K562 (cell line): ENCODE results near the gene FDPS. TPM values are rescaled to one million over a fixed set of nuclear protein-coding genes. Genes with fewer than 3 reads are reported as not detected.

Experiments
- AFF4 ChIP-seq: sonication (generic); formaldehyde crosslinking; IDR thresholded peaks from 2 replicates; pipeline ENCODE4 v1.8.0; 2023; ENCODE audit warnings: mild to moderate bottlenecking, missing genetic modification reagents
- CREB1 ChIP-seq, 2 experiments: sonication (generic) in 1 of 2; formaldehyde crosslinking in 1 of 2; IDR thresholded peaks; 2 replicates each; pipeline versions ENCODE4 v1.6.1 to v1.8.0; 2012 to 2022; ENCODE audit warnings: inconsistent platforms in 1 of 2, mild to moderate bottlenecking in 1 of 2, missing genetic modification reagents in 1 of 2, moderate library complexity in 1 of 2
- FUS ChIP-seq: fragments of 200-400 bp; formaldehyde crosslinking; optimal IDR thresholded peaks from 2 replicates; pipeline ENCODE3; 2017; ENCODE audit warnings: low read depth, low read length
- MBD1 ChIP-seq: fragments of 250-450 bp; sonication (Bioruptor Pico); IDR thresholded peaks from 2 replicates; pipeline ENCODE4 v1.8.0; 2022; ENCODE audit warnings: inconsistent platforms
- MEF2A ChIP-seq: IDR thresholded peaks from 2 replicates; pipeline ENCODE4 v1.6.1; 2011; ENCODE audit warnings: low read depth, mild to moderate bottlenecking, low read length, moderate library complexity; ENCODE audit not compliant: control insufficient read depth
- MTF1 ChIP-seq: fragments of 250-450 bp; sonication (Bioruptor Pico); IDR thresholded peaks from 2 replicates; pipeline ENCODE4 v1.9.0; 2021; ENCODE audit warnings: moderate library complexity, mild to moderate bottlenecking, inconsistent platforms, borderline replicate concordance
- PHB2 ChIP-seq: fragments of 450-650 bp; IDR thresholded peaks from 2 replicates; pipeline ENCODE4 v1.6.1; 2017; ENCODE audit warnings: low read depth
- RNF2 ChIP-seq: sonication (generic); IDR thresholded peaks from 2 replicates; pipeline ENCODE4 v1.6.1; 2016
- U2AF2 ChIP-seq: fragments of 200-400 bp; formaldehyde crosslinking; optimal IDR thresholded peaks from 2 replicates; pipeline ENCODE3; 2017; ENCODE audit warnings: low read depth, mild to moderate bottlenecking, low read length
- ZNF282 ChIP-seq: sonication (generic); formaldehyde crosslinking; IDR thresholded peaks from 2 replicates; pipeline ENCODE4 v1.8.1; 2023; ENCODE audit warnings: missing genetic modification reagents
- polyA plus RNA-seq, 8 experiments: library from polyadenylated mRNA; depleted of rRNA in 4 of 8; stranded (reverse) in 5 of 8; unstranded in 3 of 8; fragments of >200 nt; fragmentation: Nextera tagmentation in 2 of 8; fragmentation: Illumina TruSeq in 1 of 8; extraction: Ambion mirVana in 2 of 8; extraction: Trizol in 1 of 8; gene quantifications; 2 replicates each; pipeline versions ENCODE4 v1.2.1 to v1.2.3, GENCODE V29; 2011 to 2014; ENCODE audit warnings: inconsistent platforms in 1 of 8, missing spikeins in 1 of 8
- total RNA-seq, 7 experiments: library from RNA; depleted of rRNA in 6 of 7; stranded (reverse); fragments of >200 nt in 6 of 7; fragmentation: Illumina TruSeq in 2 of 7; extraction: Trizol in 2 of 7; gene quantifications; 2 replicates each; pipeline versions ENCODE4 v1.2.1 to v1.2.3, GENCODE V29; 2011 to 2021; ENCODE audit warnings: low replicate concordance in 1 of 7
- TF ChIP-seq, protein P1 (sequence below): conservative IDR thresholded peaks from 2 replicates; pipeline ENCODE4 v1.6.1; 2011; ENCODE audit warnings: low read depth, mild to moderate bottlenecking, low read length; ENCODE audit not compliant: control insufficient read depth
- TF ChIP-seq, protein P2 (sequence below): sonication (generic); formaldehyde crosslinking; IDR thresholded peaks from 2 replicates; pipeline ENCODE4 v1.5.0; 2020; ENCODE audit warnings: missing genetic modification reagents
- TF ChIP-seq, protein P3 (sequence below): fragments of 450-650 bp; formaldehyde crosslinking; IDR thresholded peaks from 2 replicates; pipeline ENCODE4 v1.4.0; 2020; ENCODE audit warnings: mild to moderate bottlenecking, moderate library complexity

Gene FDPS
- total and polyA plus RNA-seq, 9 of the 15 experiments (the other 6 are each of a cell fraction or from before 2014, with no cell fraction given): 247 to 884 (median 360) TPM

DNA sequence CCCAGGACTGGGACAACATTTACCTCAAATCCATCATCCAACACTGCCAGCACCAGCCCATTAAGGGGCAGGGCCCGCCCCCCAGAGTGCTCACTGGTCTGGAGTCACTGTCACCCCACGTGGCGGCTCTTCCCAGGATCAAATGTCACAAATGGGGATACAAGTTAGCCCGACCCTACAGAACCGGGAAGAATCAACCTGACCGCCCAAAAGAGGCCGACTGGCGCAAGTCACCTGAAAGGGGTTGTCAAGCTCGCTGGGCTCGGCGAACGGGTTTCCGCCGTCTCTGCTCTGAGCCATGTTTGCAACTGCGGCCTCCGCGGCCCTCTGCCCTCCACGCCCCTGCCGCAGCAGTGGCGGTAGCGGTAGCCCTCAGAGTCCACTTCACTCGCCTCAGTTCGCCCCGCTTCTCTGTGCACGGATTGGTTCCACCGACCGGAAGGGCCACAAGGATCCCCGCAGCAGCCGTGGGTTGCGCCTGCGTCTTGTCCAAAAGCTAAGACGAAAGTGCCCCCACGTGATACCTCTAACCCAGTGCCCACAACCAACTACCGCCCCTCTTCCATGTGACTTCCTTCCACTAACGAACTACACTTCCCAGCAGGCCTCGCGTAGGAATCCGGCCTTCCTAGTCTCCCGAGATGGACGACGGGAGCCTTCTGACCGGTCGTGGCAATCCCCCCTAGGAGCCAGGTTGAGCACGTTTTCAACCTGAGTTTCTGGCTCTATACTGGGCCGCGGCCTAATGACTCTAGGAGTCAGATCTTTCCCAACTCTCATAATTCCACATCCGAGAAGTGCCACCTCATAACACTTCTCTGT lies 46.6 kb upstream of the FDPS start, which contains the start of gene SCAMP3 (continued):
- TF ChIP-seq, protein P1, sequence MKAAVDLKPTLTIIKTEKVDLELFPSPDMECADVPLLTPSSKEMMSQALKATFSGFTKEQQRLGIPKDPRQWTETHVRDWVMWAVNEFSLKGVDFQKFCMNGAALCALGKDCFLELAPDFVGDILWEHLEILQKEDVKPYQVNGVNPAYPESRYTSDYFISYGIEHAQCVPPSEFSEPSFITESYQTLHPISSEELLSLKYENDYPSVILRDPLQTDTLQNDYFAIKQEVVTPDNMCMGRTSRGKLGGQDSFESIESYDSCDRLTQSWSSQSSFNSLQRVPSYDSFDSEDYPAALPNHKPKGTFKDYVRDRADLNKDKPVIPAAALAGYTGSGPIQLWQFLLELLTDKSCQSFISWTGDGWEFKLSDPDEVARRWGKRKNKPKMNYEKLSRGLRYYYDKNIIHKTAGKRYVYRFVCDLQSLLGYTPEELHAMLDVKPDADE: peak; percentile 92
- TF ChIP-seq MEF2A (no peak), FUS (no peak), CREB1 (IDR thresholded peaks at IDR 0.05) (peak; percentile 79), CREB1 (CRISPR knock-in tag; IDR thresholded peaks at IDR 0.05) (peak; percentile 86), U2AF2 (no peak), RNF2 (peak; percentile 60; the same call in 1 of the 2 replicates), MTF1 (CRISPR knock-in tag) (no peak), ZNF282 (CRISPR knock-in tag) (no peak), AFF4 (no peak; the same call in 1 of the 2 replicates), MBD1 (CRISPR knock-in tag) (no peak), PHB2 (no peak)
- TF ChIP-seq, protein P2, sequence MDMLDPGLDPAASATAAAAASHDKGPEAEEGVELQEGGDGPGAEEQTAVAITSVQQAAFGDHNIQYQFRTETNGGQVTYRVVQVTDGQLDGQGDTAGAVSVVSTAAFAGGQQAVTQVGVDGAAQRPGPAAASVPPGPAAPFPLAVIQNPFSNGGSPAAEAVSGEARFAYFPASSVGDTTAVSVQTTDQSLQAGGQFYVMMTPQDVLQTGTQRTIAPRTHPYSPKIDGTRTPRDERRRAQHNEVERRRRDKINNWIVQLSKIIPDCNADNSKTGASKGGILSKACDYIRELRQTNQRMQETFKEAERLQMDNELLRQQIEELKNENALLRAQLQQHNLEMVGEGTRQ (CRISPR knock-in tag): peak; percentile 96
- TF ChIP-seq, protein P3, sequence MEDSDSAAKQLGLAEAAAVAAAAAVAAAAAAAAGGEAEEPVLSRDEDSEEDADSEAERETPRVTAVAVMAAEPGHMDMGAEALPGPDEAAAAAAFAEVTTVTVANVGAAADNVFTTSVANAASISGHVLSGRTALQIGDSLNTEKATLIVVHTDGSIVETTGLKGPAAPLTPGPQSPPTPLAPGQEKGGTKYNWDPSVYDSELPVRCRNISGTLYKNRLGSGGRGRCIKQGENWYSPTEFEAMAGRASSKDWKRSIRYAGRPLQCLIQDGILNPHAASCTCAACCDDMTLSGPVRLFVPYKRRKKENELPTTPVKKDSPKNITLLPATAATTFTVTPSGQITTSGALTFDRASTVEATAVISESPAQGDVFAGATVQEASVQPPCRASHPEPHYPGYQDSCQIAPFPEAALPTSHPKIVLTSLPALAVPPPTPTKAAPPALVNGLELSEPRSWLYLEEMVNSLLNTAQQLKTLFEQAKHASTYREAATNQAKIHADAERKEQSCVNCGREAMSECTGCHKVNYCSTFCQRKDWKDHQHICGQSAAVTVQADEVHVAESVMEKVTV (CRISPR knock-in tag): peak; percentile 75
